ENCODE data around the gene DCPS. TPM values are rescaled to one million over a fixed set of nuclear protein-coding genes. Genes with fewer than 3 reads are reported as not detected.
"Not testable (repeated sequence)": the region's sequence is repeated elsewhere in the genome, so short reads cannot be mapped to it uniquely, and the experiment has no call there.

DCPS gene
- polyA plus RNA-seq, 1 donor: 10.6 TPM

DNA sequence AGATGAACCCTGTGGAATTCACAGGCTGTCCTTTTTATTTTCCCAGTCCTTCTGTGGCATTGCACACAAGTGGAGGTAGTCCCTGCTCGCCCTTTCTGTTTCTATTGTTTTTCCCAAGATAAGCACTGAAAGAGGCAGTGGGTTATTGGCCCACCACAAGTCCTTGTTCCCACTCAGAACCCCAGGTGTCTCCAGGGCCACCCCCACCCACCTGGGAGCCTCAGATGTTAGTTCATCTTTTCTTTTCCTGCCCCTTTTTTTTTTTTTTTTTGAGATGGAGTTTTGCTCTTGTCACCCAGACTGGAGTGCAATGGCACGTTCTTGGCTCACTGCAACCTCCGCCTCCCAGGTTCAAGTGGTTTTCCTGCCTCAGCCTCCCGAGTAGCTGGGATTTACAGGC is 4.9 kb downstream of the DCPS start:
- not testable (repeated sequence) for H3K4me1 ChIP-seq (ENCODE audit: control insufficient read depth, insufficient read depth, low read length); H3K9me3 ChIP-seq (ENCODE audit: control insufficient read depth, low read depth, low read length); H3K27ac ChIP-seq (ENCODE audit: low read length); H3K4me3 ChIP-seq (ENCODE audit: low read length); H3K27me3 ChIP-seq (ENCODE audit: control insufficient read depth, insufficient read depth, low read length); DNase-seq
- WGBS (ENCODE audit: insufficient coverage, low lambda C conversion rate): no CpG with 5 or more reads among the region's 4 CpGs
- peaks cover 13% of the 10 kb centered on the region for H3K36me3 ChIP-seq (ENCODE audit: control insufficient read depth, insufficient read depth, low read length)

DNA sequence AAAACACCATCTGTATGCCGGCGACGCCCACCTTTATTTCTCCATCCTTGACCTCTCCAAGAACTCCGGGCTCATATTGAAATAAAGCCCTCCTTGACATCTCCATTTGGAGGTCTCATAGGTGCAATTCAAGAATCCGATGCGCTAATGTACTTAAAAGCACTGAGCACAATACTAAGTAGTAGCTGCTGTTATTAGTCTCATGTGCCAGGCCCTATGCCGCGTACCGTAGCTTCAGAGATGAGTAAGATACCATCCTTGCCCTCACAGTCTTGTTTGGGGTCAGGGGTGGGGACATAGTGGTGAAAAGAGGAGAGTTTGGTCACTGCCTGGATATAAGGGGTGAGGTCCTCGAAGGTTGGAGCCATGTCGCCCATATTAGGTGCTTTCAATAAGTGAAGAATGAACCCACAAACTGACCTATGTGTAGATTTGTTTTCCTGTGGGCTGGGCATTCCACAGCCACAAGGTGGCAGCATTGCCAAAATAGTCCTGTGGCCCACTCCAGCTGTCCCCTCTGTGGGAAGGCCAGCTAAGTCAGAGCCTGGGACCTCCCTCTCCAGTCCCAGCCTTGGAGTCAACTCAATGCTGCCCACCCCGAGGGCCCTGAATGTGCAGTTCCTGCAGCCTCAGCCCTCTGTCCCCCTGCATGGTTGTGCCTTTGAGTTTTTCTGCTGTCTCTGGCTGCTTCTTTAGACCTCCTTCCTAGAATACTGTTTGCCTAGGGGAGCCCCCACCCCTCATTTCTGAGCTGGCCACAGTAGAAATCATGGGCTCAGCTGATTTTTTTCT is 6.5 kb downstream of the DCPS start:
- WGBS (ENCODE audit: insufficient coverage, low lambda C conversion rate): 90% methylated on average over 4 of the region's 12 CpGs
- Histone ChIP-seq H3K4me1 (ENCODE audit: control insufficient read depth, insufficient read depth, low read length) (no peaks in the 10 kb centered on the region), H3K27ac (ENCODE audit: low read length) (no peak overlapping the region), H3K9me3 (ENCODE audit: control insufficient read depth, low read depth, low read length) (no peaks in the 10 kb centered on the region), H3K27me3 (ENCODE audit: control insufficient read depth, insufficient read depth, low read length) (no peaks in the 10 kb centered on the region), H3K4me3 (ENCODE audit: low read length) (no peak overlapping the region), H3K36me3 (ENCODE audit: control insufficient read depth, insufficient read depth, low read length) (peaks cover 15% of the 10 kb centered on the region)
- DNase-seq: peak; percentile 59 to 60

DNA sequence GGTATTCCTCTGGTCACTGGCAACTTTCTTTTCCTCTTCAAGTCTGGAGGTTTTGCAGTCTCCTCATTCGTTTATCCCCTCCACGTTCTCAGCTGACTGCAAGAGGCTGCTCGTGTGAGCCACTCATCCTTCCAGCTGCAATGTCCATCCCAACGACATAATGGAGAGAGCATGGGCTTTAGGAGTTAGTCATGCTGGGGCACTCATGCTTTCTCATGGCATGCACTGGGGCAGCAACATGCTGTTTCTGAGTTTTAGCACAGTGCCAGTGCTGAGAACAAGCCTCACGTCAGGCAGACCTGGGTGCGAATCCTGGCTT is 7.1 kb downstream of the DCPS start:
- Histone ChIP-seq H3K4me3 (ENCODE audit: low read length) (no peak overlapping the region), H3K27ac (ENCODE audit: low read length) (no peak overlapping the region), H3K9me3 (ENCODE audit: control insufficient read depth, low read depth, low read length) (no peaks in the 10 kb centered on the region), H3K4me1 (ENCODE audit: control insufficient read depth, insufficient read depth, low read length) (no peaks in the 10 kb centered on the region), H3K27me3 (ENCODE audit: control insufficient read depth, insufficient read depth, low read length) (no peaks in the 10 kb centered on the region), H3K36me3 (ENCODE audit: control insufficient read depth, insufficient read depth, low read length) (peaks cover 15% of the 10 kb centered on the region)
- no CpG with 5 or more reads among the region's 6 CpGs for WGBS (ENCODE audit: insufficient coverage, low lambda C conversion rate)
- DNase-seq: no peak

DNA sequence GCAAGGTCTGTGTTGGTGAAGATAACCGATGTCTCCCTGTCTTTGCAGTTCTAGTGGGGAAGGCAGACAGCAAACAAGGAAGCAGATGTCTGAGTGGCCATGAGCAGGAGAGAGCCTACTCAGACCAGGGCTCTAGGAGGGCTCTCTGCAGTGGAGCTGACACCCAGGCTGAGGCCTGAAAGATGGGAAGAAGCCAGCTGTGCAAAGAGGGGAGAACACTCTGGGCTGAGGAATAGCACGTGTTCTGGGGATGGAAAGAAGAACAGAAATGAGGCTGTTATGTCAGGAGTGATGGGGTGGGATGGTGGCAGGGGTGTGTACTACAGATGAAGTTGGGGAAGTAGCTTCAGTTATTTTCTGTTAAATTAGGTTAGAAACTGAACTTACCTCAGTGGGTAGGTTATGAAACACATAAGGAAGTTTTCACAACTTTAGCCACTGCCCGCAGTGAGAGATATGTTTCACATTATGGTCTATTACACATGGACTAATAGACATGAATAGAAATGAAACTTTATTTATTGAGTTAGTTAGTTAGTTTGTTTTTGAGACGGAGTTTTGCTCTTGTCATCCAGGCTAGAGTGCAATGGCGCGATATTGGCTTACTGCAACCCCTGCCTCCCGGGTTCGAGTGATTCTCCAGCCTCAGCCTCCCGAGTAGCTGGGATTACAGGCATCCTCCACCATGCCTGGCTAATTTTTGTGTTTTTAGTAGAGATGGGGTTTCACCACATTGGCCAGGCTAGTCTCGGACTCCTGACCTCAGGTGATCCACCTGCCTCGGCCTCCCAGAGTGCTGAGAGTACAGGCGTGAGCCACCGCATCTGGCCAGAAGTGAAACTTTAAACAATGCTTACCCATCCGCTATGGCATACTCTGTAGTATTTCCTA is 7.8 kb downstream of the DCPS start:
- Histone ChIP-seq H3K4me3 (ENCODE audit: low read length) (no peak overlapping the region), H3K9me3 (ENCODE audit: control insufficient read depth, low read depth, low read length) (no peaks in the 10 kb centered on the region), H3K4me1 (ENCODE audit: control insufficient read depth, insufficient read depth, low read length) (no peaks in the 10 kb centered on the region), H3K27me3 (ENCODE audit: control insufficient read depth, insufficient read depth, low read length) (no peaks in the 10 kb centered on the region), H3K27ac (ENCODE audit: low read length) (no peak overlapping the region), H3K36me3 (ENCODE audit: control insufficient read depth, insufficient read depth, low read length) (peaks cover 15% of the 10 kb centered on the region)
- DNase-seq: no peak
- WGBS (ENCODE audit: insufficient coverage, low lambda C conversion rate): 88% methylated on average over 1 of the region's 14 CpGs

DNA sequence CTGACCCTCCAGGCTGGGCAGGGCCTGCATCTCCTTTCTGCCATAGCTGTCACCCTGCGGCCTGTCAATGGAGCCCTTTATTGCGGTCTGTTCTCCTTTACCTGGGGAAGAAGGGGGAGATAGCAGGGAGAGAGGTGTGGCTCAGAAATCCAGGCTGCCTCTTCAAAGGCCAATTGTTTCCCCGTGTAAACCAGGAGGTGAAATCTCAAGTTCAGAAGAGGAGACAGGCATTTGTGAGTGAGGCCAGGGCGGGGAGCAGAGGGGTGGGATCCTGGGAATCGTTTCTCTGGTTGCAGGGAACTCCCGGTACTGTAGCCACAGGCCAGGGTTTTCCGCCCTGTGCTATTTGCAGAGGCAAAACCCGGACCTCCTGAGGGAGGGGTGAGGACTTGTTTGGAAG is 9.1 kb downstream of the DCPS start:
- Histone ChIP-seq H3K27ac (ENCODE audit: low read length) (no peak overlapping the region), H3K36me3 (ENCODE audit: control insufficient read depth, insufficient read depth, low read length) (peaks cover 15% of the 10 kb centered on the region), H3K4me1 (ENCODE audit: control insufficient read depth, insufficient read depth, low read length) (peaks cover 7% of the 10 kb centered on the region), H3K4me3 (ENCODE audit: low read length) (no peak overlapping the region), H3K9me3 (ENCODE audit: control insufficient read depth, low read depth, low read length) (no peaks in the 10 kb centered on the region), H3K27me3 (ENCODE audit: control insufficient read depth, insufficient read depth, low read length) (no peaks in the 10 kb centered on the region)
- no CpG with 5 or more reads among the region's 8 CpGs for WGBS (ENCODE audit: insufficient coverage, low lambda C conversion rate)
- DNase-seq: peak in 1 of 2 donors; percentile 45

DNA sequence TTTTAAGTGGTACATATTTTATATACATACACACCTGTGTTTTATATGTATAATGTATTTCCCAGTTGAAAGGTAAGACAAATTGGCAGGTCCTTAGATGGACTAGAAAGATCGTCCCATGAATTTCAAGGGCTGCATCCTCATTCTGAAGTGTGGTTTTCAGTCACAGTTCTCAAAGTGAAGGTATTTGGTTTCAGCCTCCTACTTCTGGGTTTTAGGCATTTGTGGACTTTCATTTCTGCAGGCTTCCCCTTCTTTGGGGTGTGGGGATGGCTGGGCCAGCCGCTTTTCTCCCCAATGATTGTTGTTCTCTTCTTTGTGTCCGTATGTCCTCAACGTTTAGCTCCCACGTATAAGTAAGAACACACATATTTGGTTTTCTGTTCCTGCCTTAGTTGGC is 10.0 kb downstream of the DCPS start:
- no peak overlapping the region for H3K4me3 ChIP-seq (ENCODE audit: low read length)
- DNase-seq: no peak
- H3K36me3 ChIP-seq (ENCODE audit: control insufficient read depth, insufficient read depth, low read length): peaks cover 15% of the 10 kb centered on the region
- WGBS (ENCODE audit: insufficient coverage, low lambda C conversion rate): no CpG with 5 or more reads among the region's 5 CpGs
- no peaks in the 10 kb centered on the region for H3K27me3 ChIP-seq (ENCODE audit: control insufficient read depth, insufficient read depth, low read length)
- no peaks in the 10 kb centered on the region for H3K9me3 ChIP-seq (ENCODE audit: control insufficient read depth, low read depth, low read length)
- H3K27ac ChIP-seq (ENCODE audit: low read length): no peak overlapping the region
- H3K4me1 ChIP-seq (ENCODE audit: control insufficient read depth, insufficient read depth, low read length): peaks cover 11% of the 10 kb centered on the region

DNA sequence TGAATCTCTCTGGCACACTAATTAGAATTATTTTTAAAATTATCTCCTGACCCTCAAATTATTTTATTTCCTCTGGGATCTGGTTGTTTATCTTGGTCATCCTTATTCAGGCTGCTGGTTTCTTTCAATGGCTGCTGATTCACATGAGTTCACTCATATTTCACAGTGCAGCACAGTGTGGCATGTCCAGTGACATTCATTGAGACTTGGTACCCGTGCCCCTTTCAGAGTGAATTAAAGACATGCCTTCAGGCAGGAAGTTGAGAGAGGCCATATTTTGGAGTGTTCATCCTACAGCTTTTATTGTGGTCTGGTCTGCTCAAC is 13.5 kb downstream of the DCPS start:
- Histone ChIP-seq H3K9me3 (ENCODE audit: control insufficient read depth, low read depth, low read length) (no peaks in the 10 kb centered on the region), H3K4me1 (ENCODE audit: control insufficient read depth, insufficient read depth, low read length) (peaks cover 16% of the 10 kb centered on the region), H3K27ac (ENCODE audit: low read length) (peak overlapping the region; percentile 66), H3K27me3 (ENCODE audit: control insufficient read depth, insufficient read depth, low read length) (no peaks in the 10 kb centered on the region), H3K4me3 (ENCODE audit: low read length) (no peak overlapping the region), H3K36me3 (ENCODE audit: control insufficient read depth, insufficient read depth, low read length) (peaks cover 6% of the 10 kb centered on the region)
- WGBS (ENCODE audit: insufficient coverage, low lambda C conversion rate): no CpG with 5 or more reads among the region's 1 CpG
- DNase-seq: no peak

DNA sequence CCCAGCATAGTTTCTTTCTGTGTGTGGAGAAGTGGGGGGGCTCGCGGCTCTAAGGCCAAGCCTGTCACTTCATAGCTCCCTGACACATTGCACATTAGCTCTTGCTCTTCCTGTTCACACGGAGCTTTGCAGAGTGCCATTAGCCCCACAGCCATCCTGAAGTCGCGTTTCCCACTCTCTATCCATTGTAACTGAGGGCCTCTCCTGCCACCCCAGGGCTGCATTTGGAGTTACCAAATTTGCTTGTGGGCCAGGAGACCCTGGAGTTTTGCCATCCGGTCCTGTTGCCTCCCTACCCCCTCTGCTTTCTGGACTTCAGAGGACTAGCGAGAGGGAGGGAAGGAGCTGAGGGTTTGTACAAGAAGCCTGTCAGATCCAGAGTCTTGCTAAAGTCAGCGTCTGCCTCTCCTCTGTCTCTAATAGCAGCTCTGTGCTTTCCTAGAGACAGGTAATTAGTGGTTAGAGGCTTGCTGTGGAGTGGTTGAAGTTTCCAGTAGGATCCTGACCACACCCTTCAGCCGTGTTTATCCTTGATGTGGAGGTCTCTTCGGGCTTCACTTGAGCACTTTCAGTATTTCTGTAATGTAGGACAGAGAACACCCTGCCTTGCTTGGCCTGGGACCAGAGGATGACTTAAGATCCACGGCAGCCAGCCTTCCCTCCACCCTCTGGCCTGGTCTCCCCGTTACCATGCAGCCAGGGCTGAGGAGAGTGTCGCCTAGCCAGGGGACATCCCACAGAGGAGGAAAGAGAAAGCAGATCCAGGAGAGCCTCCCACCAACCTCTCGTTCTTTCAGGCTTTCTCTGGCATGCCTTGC is 14.1 kb downstream of the DCPS start:
- H3K27me3 ChIP-seq (ENCODE audit: control insufficient read depth, insufficient read depth, low read length): no peaks in the 10 kb centered on the region
- H3K27ac ChIP-seq (ENCODE audit: low read length): peak overlapping the region; percentile 66
- no peaks in the 10 kb centered on the region for H3K9me3 ChIP-seq (ENCODE audit: control insufficient read depth, low read depth, low read length)
- H3K36me3 ChIP-seq (ENCODE audit: control insufficient read depth, insufficient read depth, low read length): peaks cover 6% of the 10 kb centered on the region
- peak; percentile 31 to 43 for DNase-seq
- no peak overlapping the region for H3K4me3 ChIP-seq (ENCODE audit: low read length)
- peaks cover 16% of the 10 kb centered on the region for H3K4me1 ChIP-seq (ENCODE audit: control insufficient read depth, insufficient read depth, low read length)
- WGBS (ENCODE audit: insufficient coverage, low lambda C conversion rate): no CpG with 5 or more reads among the region's 14 CpGs

DNA sequence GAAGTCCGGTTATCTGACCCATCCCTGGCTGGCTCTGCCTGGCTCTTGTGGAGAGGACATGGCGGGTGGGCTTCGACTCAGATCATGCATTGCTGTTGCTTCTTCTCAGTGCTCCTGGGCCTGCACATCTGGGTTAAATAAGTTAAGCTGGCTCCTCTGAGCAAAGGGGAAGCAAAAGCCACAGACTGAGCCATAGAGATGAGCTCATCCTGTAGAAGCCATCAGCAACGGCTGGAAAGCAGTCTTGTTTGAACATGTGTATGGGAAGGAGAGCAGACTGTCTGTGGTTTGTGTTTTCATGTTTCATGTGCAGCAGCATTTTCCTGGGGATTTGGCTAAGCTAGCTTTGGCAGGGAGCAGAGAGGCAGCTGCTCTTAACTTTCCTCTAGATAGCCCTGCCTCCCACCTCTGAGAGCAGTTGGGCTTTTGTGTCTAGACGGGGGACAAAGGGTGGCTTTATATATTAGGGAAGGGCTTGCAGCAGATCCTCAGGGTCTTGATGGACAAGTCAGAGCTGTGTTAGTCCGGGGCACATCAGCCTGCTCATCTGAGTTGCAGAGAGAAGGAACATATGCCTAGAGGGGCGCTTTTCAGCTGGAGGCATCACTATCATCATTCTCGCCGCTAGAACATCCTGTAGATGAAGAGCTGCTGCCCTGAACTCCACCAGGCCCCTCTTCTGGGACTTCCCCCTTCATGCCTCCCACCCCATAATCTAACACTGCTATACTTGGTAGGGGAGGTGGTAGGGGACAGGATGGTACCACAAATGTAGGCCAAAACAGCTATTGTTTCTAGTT is 14.9 kb downstream of the DCPS start:
- H3K36me3 ChIP-seq (ENCODE audit: control insufficient read depth, insufficient read depth, low read length): peaks cover 6% of the 10 kb centered on the region
- H3K4me1 ChIP-seq (ENCODE audit: control insufficient read depth, insufficient read depth, low read length): peaks cover 16% of the 10 kb centered on the region
- H3K27me3 ChIP-seq (ENCODE audit: control insufficient read depth, insufficient read depth, low read length): no peaks in the 10 kb centered on the region
- DNase-seq: peak; percentile 36 to 54
- WGBS (ENCODE audit: insufficient coverage, low lambda C conversion rate): no CpG with 5 or more reads among the region's 9 CpGs
- no peaks in the 10 kb centered on the region for H3K9me3 ChIP-seq (ENCODE audit: control insufficient read depth, low read depth, low read length)
- H3K27ac ChIP-seq (ENCODE audit: low read length): peak overlapping the region; percentile 66
- H3K4me3 ChIP-seq (ENCODE audit: low read length): no peak overlapping the region

DNA sequence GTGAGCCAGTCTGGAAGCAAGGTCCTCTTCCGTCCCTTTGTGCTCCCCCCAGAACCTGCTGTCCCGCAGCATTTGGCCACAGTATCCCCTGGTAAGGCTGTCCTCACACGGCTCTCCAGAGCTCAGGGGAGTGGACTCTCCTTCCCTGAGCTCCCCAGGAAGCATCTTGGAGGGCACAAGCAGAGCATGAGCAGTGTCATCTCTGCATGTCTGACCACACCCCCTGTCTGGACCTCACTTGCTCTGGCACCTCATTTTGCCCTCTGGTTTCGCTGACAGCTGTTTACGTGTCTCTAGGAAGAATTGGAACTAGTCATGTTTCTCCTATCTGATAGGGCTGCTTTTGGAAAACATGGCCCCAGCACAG is 15.5 kb downstream of the DCPS start:
- no peak overlapping the region for H3K4me3 ChIP-seq (ENCODE audit: low read length)
- WGBS (ENCODE audit: insufficient coverage, low lambda C conversion rate): no CpG with 5 or more reads among the region's 5 CpGs
- DNase-seq: no peak
- peak overlapping the region; percentile 66 for H3K27ac ChIP-seq (ENCODE audit: low read length)
- peaks cover 4% of the 10 kb centered on the region for H3K36me3 ChIP-seq (ENCODE audit: control insufficient read depth, insufficient read depth, low read length)
- no peaks in the 10 kb centered on the region for H3K9me3 ChIP-seq (ENCODE audit: control insufficient read depth, low read depth, low read length)
- H3K4me1 ChIP-seq (ENCODE audit: control insufficient read depth, insufficient read depth, low read length): peaks cover 16% of the 10 kb centered on the region
- H3K27me3 ChIP-seq (ENCODE audit: control insufficient read depth, insufficient read depth, low read length): no peaks in the 10 kb centered on the region
